NCI-H2227 (cell line): ENCODE data around the gene CCDC187.

Source experiments
- DNase-seq: peaks from one replicate; lab custom pipeline; 2025; ENCODE audit not compliant: unreplicated experiment; lab: John Stamatoyannopoulos, UW

The CCDC187 gene

GRCh38 chr9:136299541-136299940, 4.4 kb downstream of the CCDC187 start:
- no peak for DNase-seq

- DNase-seq: no peak
These were observed 4.8 kb downstream of the CCDC187 start for GRCh38 chr9:136299116-136299515.

DNA sequence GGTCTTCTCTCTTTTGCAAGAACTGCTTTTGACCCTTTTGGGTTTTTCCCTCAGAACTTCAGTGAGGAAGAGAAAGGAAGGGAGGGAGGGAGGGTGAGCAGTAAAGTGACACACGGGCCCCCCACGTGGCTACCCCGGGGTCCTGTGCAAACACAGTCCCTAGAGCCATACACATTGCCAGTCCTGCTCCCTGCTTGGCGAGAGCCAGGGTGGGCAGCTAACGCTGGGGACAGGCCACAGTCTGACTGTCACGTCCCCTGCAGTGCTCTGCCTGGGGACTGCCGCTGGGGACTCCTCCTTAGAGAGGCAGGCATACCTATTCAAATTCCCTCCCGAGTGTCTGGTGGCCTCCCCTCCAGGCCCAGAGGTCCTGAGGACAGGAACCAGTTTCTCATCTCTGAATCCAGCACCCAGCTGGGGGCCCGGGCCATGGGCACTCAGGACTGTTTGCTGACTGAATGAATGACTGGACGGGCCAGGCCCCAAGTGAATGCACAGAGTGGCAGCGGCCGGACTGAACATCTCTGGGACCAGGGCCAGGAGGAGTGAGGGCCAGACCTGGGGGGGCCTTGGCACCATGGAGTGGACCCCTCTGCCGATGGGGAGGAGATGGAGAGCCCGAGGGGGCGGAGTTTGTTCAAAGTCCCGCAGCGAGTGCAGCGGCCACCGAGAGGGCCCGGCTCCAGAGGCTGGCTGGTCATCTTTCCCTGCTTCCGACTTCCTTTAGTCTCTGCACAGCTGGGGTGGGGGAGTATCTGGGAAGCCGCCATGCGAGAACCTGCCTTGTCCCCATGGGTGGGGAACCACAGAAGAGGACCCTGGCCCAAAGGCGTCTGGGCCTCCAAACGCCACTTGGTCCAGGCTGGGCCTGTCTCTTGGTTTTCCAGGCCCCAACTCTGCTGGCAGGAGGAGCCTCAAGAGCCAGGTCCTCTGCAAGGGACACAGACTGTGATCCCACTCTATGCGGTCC, 5.8 kb downstream of the CCDC187 start:
- DNase-seq: no peak

DNA sequence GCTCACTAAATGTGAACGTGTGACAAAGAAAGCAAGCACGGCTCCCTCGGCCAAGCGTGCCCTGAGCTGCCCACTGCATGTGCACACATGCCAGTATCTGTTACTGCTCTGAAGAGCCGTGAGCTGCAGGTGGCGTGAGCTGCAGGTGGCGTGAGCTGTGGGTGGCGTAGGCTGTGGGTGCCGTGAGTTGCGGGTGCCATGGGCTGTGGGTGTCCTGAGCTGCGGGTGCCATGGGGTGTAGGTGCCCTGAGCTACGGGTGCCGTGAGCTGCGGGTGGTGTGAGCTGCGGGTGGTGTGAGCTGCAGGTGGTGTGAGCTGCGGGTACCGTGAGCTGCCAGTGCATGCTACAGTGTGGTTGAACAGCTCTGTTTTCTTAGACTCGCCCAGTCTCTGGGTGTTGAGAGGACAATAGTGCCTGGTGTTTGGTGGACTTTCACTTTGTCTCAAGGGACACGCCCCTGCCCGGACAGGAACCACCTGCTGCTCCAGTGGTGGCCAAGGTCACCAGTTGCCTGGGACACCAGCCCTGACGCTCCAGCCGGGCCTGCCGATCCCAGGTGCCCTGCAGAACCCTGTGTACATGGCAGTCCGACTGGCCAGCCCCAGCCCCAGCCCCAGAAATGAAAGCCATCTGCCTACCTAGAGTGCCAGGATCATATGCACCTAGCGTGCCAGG, 6.7 kb downstream of the CCDC187 start:
- no peak for DNase-seq

- DNase-seq: no peak
These were observed 7.4 kb downstream of the CCDC187 start for GRCh38 chr9:136296434-136297015.

- no peak for DNase-seq
These were observed 8.1 kb downstream of the CCDC187 start for GRCh38 chr9:136295542-136296433.

DNA sequence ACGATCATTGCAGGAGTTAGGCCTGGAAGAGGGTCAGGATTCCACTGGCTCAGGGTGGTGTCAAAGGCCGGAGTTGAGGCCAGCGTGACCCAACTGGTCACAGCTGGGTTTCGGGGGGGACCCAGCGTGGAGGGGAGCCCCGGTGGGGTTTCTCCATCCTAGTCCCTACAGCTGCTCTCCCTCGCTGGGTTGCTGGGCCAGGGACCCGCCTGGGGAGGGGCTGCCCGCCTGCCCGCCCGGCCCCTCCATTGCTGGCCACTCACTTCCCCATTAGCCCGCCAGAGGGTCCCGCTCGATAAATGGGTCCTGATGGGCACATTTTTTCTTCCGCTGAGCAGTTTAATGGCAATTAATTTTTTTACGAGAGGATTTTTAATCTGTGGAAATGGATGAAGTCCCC, 8.8 kb downstream of the CCDC187 start:
- no peak for DNase-seq

DNA sequence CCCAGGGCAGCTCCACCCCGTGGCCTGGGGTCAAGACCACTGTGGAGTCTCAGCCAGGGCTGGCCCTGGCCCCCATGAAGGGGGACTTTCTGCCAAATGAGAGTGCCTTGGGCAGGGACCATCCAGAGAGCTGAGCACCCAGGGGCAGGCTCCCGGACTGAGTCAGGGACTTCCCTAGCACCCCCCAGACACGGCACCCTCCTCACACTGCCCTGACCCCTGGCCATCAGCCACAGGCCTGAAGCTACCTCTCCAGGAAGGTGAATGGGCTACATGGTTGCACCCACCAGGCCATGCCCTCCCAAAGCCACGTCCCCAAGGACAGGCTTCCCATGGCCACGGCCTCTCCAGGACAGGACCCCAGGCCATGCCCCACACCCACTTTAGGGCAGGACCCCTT, 9.5 kb downstream of the CCDC187 start:
- no peak for DNase-seq

GRCh38 chr9:136293476-136294077, 10.3 kb downstream of the CCDC187 start:
- no peak for DNase-seq

DNA sequence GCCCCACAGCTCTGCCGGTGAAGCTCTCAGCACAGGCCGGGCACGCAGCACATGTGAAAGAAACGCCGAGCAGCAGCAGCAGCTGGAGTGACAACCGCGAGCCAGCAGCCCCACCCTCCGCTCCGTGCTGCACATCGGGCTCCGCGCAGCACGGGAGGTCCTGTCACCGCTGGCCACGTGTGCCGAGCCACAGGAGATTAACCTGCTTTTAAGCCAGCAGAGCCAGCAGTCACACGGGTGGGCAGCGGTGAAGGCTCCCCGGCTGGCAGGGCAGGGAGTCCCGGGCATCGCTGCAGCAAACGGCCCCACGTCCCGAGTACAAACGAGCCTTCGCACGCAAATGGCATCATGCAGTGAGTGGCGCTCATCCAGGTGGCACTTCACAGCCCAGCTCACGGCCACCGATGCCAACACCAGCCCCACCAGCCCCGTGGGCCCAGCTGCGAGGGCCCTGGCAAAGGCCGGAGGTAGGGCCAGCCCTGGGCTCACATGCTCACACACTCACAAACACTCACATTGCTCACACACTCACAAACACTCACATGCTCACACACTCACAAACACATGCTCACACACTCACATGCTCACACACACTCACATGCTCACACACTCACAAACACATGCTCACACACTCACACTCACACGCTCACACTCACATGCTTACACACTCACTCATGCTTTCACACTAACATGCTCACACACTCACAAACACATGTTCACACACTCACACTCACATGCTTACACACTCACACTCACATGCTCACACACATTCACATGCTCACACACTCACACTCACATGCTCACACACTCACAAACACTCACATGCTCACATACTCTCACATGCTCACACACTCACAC, 11.1 kb downstream of the CCDC187 start:
- DNase-seq: peak; percentile 37

DNA sequence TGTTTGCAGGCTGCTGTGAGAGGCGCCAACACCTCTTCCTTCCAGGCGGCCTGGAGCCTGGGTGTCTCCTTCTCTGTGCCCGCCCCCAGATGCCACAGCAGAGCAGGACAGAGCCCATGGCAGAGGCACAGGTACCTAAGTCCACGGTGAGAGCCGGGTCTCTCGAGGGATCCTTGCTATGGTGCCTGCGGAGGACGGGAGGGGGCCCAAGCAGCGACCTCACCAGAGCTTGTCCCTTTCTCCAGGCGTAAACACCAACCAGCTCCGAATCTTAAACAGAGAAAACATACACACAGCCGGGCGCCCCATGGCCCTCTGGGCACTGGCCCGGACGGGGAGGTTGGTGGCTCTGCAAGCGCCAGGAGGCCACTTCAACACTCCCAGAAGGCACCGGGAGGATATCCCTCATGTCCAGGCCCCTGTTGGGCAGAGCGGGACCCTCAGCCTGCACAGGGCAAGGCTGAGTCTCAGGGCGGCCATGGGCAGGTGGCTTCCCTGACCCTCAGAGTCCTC, 11.8 kb downstream of the CCDC187 start:
- no peak for DNase-seq

DNA sequence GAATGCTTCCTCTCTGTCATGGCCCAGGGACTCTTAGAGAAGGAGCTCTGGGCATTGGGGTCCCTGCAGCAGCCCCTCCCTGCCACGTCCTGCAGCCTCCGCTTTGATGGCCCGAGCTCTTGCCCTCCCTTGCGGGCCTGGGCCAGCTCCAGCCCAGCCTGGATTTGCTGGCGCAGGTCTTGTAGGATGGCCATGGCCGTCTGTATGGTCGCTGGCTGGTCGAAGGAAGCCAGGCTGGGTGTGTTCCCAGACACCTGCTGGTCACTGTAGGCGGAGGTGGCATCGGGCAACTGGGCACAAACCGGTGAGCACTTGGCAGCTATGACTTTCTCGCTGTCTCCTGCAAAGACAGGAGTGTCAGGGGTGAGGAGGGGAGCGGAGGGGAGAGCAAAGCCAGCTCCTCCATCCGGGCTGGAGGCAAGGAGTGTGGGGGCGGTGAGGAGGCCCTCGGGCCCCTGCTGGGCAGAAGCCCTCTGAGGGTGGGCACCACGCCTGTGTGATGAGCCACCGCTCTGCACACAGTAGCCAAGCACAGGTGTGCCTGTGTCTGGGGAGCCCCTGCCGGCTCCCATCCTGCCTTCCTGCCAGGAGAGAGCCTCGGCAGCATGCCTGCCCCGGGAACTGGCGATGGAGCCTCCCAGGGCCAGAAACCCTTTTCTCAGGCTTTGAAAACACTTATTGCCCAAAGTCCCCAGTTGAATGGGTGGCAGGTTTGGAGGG, 12.4 kb downstream of the CCDC187 start:
- no peak for DNase-seq

GRCh38 chr9:136290508-136291000, 13.3 kb downstream of the CCDC187 start:
- DNase-seq: no peak

GRCh38 chr9:136289651-136290507, 14.0 kb downstream of the CCDC187 start:
- no peak for DNase-seq

DNA sequence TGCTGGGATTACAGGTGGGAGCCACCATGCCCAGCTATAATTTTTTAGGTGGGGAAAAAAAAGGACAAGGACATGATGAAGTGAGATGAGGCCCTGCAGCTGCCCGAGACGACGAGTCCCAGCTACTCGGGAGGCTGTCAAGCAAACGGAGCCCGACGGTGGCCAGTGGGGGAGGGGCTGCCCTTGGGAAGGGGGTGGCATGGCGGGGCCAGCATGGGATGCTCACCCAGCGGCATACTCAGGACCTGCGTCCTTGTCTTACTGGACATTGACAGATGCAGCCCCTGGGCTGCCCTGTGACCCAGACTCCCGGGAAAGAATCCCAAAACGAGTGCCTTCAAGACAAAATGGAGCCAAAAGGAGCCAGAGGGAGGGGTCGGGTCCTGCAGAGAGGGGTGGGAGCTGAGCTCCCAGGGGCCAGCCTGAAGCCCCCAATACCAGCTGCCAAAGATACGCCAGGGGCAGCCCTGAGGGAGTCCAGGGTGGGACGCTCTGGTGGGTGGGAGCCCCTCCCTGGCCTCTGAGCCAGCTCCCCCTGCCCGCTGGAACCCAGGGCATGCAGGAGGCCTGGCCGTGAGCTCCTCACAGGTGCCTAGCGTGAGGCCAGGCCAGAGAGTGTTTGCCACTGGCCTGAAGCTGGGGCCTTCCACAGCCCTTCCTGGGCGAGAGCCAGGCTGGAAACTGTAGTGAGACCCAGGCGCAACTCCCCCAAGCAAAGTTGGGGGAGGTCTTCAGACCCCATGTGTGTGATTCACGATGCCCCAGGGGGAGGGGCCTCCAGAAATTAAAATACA, 15.7 kb downstream of the CCDC187 start:
- DNase-seq: no peak

- DNase-seq: no peak
These were observed 16.9 kb downstream of the CCDC187 start for GRCh38 chr9:136286987-136287379.
